ENCODE measurements around the gene LSM8. TPM values are rescaled to one million over a fixed set of nuclear protein-coding genes. Genes with fewer than 3 reads are reported as not detected.
"Not testable (repeated sequence)": the region's sequence is repeated elsewhere in the genome, so short reads cannot be mapped to it uniquely, and the experiment has no call there.

The LSM8 gene
- total and polyA plus RNA-seq, 2 experiments from 2014 or later = 95.4 to 100 TPM

DNA sequence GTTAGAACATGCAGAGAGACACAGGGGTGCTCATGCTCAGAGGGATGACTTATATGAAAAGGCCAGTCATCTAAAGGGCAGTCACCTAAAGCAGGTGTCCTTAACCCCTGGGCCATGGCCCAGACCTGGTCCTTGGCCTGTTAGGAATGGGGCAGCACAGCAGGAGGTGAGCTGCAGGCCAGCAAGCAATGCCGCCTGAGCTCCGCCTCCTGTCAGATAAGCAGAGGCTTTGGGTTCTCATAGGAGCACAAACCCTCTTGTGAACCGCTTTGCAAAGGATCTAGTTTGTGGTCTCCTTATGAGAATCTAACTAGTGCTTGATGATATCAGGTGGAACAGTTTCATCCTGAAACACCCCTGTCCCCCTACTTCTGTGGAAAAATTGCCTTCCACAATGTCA lies 55.0 kb downstream of the LSM8 start (continued):
- TF ChIP-seq, protein P1, sequence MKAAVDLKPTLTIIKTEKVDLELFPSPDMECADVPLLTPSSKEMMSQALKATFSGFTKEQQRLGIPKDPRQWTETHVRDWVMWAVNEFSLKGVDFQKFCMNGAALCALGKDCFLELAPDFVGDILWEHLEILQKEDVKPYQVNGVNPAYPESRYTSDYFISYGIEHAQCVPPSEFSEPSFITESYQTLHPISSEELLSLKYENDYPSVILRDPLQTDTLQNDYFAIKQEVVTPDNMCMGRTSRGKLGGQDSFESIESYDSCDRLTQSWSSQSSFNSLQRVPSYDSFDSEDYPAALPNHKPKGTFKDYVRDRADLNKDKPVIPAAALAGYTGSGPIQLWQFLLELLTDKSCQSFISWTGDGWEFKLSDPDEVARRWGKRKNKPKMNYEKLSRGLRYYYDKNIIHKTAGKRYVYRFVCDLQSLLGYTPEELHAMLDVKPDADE (IDR thresholded peaks at IDR 0.05) = no peak
- TF ChIP-seq EZH2phosphoT487 (IDR thresholded peaks at IDR 0.05; ENCODE audit: unreplicated experiment) (no peak), STAT1 (IDR thresholded peaks at IDR 0.05; ENCODE audit: unreplicated experiment) (no peak), ZNF114 (CRISPR knock-in tag; IDR thresholded peaks at IDR 0.05) (no peak)

DNA sequence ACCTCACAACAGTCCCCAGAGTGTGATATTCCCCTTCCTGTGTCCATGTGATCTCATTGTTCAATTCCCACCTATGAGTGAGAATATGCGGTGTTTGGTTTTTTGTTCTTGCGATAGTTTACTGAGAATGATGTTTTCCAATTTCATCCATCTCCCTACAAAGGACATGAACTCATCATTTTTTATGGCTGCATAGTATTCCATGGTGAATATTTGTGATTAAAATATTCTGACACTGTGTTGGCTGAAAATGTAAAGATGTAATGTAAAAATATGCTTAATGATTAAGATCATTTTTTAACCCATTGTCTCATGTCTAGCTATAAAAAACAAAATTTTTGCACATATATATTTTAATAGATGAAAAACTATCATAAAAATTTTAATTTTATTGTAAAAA lies 56.4 kb downstream of the LSM8 start:
- H2AFZ ChIP-seq; H3K4me3 Mint-ChIP-seq; H3K27me3 ChIP-seq (ENCODE audit: insufficient read depth); H4K20me1 ChIP-seq (replicated peaks; ENCODE audit: insufficient read depth); H3K4me1 ChIP-seq (ENCODE audit: insufficient read depth); H3K27ac Mint-ChIP-seq; H3K36me3 ChIP-seq (ENCODE audit: insufficient read depth); H3K4me2 ChIP-seq; ATAC-seq; DNase-seq (ENCODE audit: low spot score); H3K4me1 Mint-ChIP-seq; H3K4me3 ChIP-seq; H3K9me2 ChIP-seq (ENCODE audit: insufficient read depth); H3F3A ChIP-seq (replicated peaks; ENCODE audit: low read depth); H3K27me3 Mint-ChIP-seq (ENCODE audit: insufficient read depth, low read depth, poor library complexity); H3K27ac ChIP-seq (ENCODE audit: low read depth); H3K79me2 ChIP-seq (replicated peaks; ENCODE audit: insufficient read depth); H3K36me3 Mint-ChIP-seq (ENCODE audit: low read depth); H3K9me3 Mint-ChIP-seq: not testable (repeated sequence)

Other genes with a start within 250 kb of the LSM8 start
- 1.6 TPM in 1 of 2 replicates, not detected in the other for gene ANKRD7, start 40.5 kb downstream of the LSM8 start, total RNA-seq (2014; rRNA removed; shearing (Covaris generic))
- 0.61 and 2.1 TPM in 2 replicates for gene ANKRD7, start 40.5 kb downstream of the LSM8 start, polyA plus RNA-seq (2016; fragmentation: Nextera tagmentation; extraction: Ambion mirVana)